ENCODE measurements around the gene SMIM28.

- TF ChIP-seq CTCF (IDR thresholded peaks at IDR 0.05; ENCODE audit: low read length) (no peak), EZH2phosphoT487 (IDR thresholded peaks at IDR 0.05; ENCODE audit: low read length) (no peak)
These were observed 36.5 kb upstream of the SMIM28 start for GRCh38 chr6:138341176-138341575.

Data from MM.1S (cell line).